ENCODE results near the gene KAT8. TPM values are rescaled to one million over a fixed set of nuclear protein-coding genes. Genes with fewer than 3 reads are reported as not detected.

KAT8 gene
- total RNA-seq, 4 donors from 2014 or later, result 90.0 to 121 (median 113) TPM

GRCh38 chr16:31080756-31081419 lies 36.6 kb upstream of the KAT8 start:
- Histone ChIP-seq H3K9me3 (no peaks in the 10 kb centered on the region), H3K27ac (no peak overlapping the region), H3K4me3 (replicated peaks in 1 of 3) (no peak overlapping the region), H3K36me3 (peaks cover 48 to 49% of the 10 kb centered on the region in 2 donors), H3K4me1 (no peaks in the 10 kb centered on the region), H3K27me3 (no peaks in the 10 kb centered on the region)
- no peak for DNase-seq
- no peak for TF ChIP-seq POLR2A (IDR thresholded peaks at IDR 0.05)
- no peak for TF ChIP-seq CTCF (IDR thresholded peaks at IDR 0.05)
- WGBS, 2 donors, result 84 to 86% methylated on average over 5 to 10 of the region's 13 CpGs
- intact Hi-C loops (cut with DNase I), result no loop called here

- TF ChIP-seq CTCF (IDR thresholded peaks at IDR 0.05) (no peak), POLR2A (IDR thresholded peaks at IDR 0.05) (no peak)
- Histone ChIP-seq H3K4me3 (replicated peaks in 1 of 3) (no peak overlapping the region), H3K4me1 (no peaks in the 10 kb centered on the region), H3K27ac (no peak overlapping the region), H3K9me3 (no peaks in the 10 kb centered on the region), H3K36me3 (peaks cover 45 to 48% of the 10 kb centered on the region in 2 donors), H3K27me3 (no peaks in the 10 kb centered on the region)
- WGBS, 2 donors, result 85 to 90% methylated on average over 16 to 26 of the region's 26 CpGs
- no peak for DNase-seq
- intact Hi-C loops (cut with DNase I), result no loop called here
These were observed 35.8 kb upstream of the KAT8 start for GRCh38 chr16:31081428-31082351.

- H3K36me3 ChIP-seq, result peaks cover 37 to 40% of the 10 kb centered on the region in 2 donors
- no peak for DNase-seq
- 86 to 87% methylated on average over 7 to 9 of the region's 14 CpGs for WGBS, 2 donors
- intact Hi-C loops (cut with DNase I), result no loop called here
- no peaks in the 10 kb centered on the region for H3K27me3 ChIP-seq
- no peaks in the 10 kb centered on the region for H3K4me1 ChIP-seq
- TF ChIP-seq CTCF (IDR thresholded peaks at IDR 0.05) (no peak), POLR2A (IDR thresholded peaks at IDR 0.05) (no peak)
- no peaks in the 10 kb centered on the region for H3K9me3 ChIP-seq
- no peak overlapping the region for H3K4me3 ChIP-seq (replicated peaks in 1 of 3)
- H3K27ac ChIP-seq, result no peak overlapping the region
These were observed 35.0 kb upstream of the KAT8 start for GRCh38 chr16:31082368-31083045.

GRCh38 chr16:31083081-31083480 lies 34.4 kb upstream of the KAT8 start:
- Histone ChIP-seq H3K4me3 (replicated peaks in 1 of 3) (no peak overlapping the region), H3K9me3 (no peaks in the 10 kb centered on the region), H3K4me1 (no peaks in the 10 kb centered on the region), H3K27ac (no peak overlapping the region), H3K27me3 (no peaks in the 10 kb centered on the region), H3K36me3 (peaks cover 31 to 34% of the 10 kb centered on the region in 2 donors)
- intact Hi-C loops (cut with DNase I), result no loop called here
- no peak for DNase-seq
- TF ChIP-seq CTCF (IDR thresholded peaks at IDR 0.05), result no peak
- no peak for TF ChIP-seq POLR2A (IDR thresholded peaks at IDR 0.05)
- WGBS, 2 donors, result 79% methylated on average over 9 of the region's 9 CpGs
